GM18867 (cell line): ENCODE data around the gene ITGAE.
"Not testable (repeated sequence)": the region's sequence is repeated elsewhere in the genome, so short reads cannot be mapped to it uniquely, and the experiment has no call there.

Experiments used
- ATAC-seq: cut with Tn5 transposase; IDR thresholded peaks from one replicate; pipeline ENCODE4 v1.9.1; 2021; ENCODE audit warnings: mild to moderate bottlenecking, moderate library complexity; ENCODE audit not compliant: unreplicated experiment

ITGAE gene

GRCh38 chr17:3761918-3762380, 39.0 kb downstream of the ITGAE start:
- ATAC-seq, result no peak

GRCh38 chr17:3761036-3761917, 39.7 kb downstream of the ITGAE start:
- ATAC-seq, result no peak

GRCh38 chr17:3759597-3760216, 41.3 kb downstream of the ITGAE start:
- no peak for ATAC-seq

- no peak for ATAC-seq
These were observed 45.5 kb downstream of the ITGAE start for GRCh38 chr17:3755335-3756030.

- ATAC-seq, result no peak
These were observed 46.3 kb downstream of the ITGAE start for GRCh38 chr17:3754458-3755334.

- no peak for ATAC-seq
These were observed 46.9 kb downstream of the ITGAE start for GRCh38 chr17:3754066-3754457.

GRCh38 chr17:3753624-3754023, 47.4 kb downstream of the ITGAE start:
- ATAC-seq, result no peak

- ATAC-seq, result no peak
These were observed 49.2 kb downstream of the ITGAE start for GRCh38 chr17:3751836-3752235.

- no peak for ATAC-seq
These were observed 50.1 kb downstream of the ITGAE start for GRCh38 chr17:3750926-3751325.

GRCh38 chr17:3750296-3750695, 50.7 kb downstream of the ITGAE start:
- ATAC-seq, result no peak

- no peak for ATAC-seq
These were observed 52.4 kb downstream of the ITGAE start for GRCh38 chr17:3748576-3748975.

- no peak for ATAC-seq
These were observed 53.2 kb downstream of the ITGAE start for GRCh38 chr17:3747805-3748204.

- ATAC-seq, result no peak
These were observed 55.9 kb downstream of the ITGAE start for GRCh38 chr17:3745071-3745470.

GRCh38 chr17:3744014-3744413, 57.0 kb downstream of the ITGAE start:
- ATAC-seq, result no peak

GRCh38 chr17:3740611-3741073, 60.3 kb downstream of the ITGAE start:
- ATAC-seq, result no peak

GRCh38 chr17:3739422-3740124, 61.4 kb downstream of the ITGAE start:
- no peak for ATAC-seq

- ATAC-seq, result no peak
These were observed 62.3 kb downstream of the ITGAE start for GRCh38 chr17:3738562-3739295.

- ATAC-seq, result no peak
These were observed 65.5 kb downstream of the ITGAE start for GRCh38 chr17:3735515-3735914.

GRCh38 chr17:3734911-3735276, 66.1 kb downstream of the ITGAE start:
- not testable (repeated sequence) for ATAC-seq
